ENCODE results near the gene CCDC149. TPM values are rescaled to one million over a fixed set of nuclear protein-coding genes. Genes with fewer than 3 reads are reported as not detected.

CCDC149 gene
- total and polyA plus RNA-seq, 2 of the 8 experiments (the other 6 are each of a cell fraction or from before 2014, with no cell fraction given) = 2.2 to 5.6 TPM

- H2AFZ ChIP-seq (ENCODE audit: low read length) = no peak overlapping the region
- no peak overlapping the region for H4K91ac ChIP-seq (replicated peaks; ENCODE audit: insufficient read length, low read length)
- no peak overlapping the region for H2BK120ac ChIP-seq (replicated peaks; ENCODE audit: low read depth, low read length)
- peaks cover 1 to 18% (median 7%) of the 10 kb centered on the region in 4 experiments; a peak in 5 of 7 replicates for H3K4me1 ChIP-seq (replicated peaks in 1 of 4; ENCODE audit: control insufficient read depth in 3 of 4, insufficient read depth in 4 of 4, low read length in 3 of 4)
- WGBS, 2 experiments (ENCODE audit: extremely low coverage in 1 of 2, insufficient coverage in 1 of 2, insufficient read length in 1 of 2, insufficient replicate concordance in 2 of 2, low coverage in 1 of 2, low lambda C conversion rate in 2 of 2, missing lambda C conversion rate in 1 of 2) = 92% methylated on average over 4 of the region's 4 CpGs; no CpG with 5 or more reads in 1 of the 2 experiments
- H3K4ac ChIP-seq (replicated peaks; ENCODE audit: insufficient read length, low read depth, low read length) = no peak overlapping the region
- no peak overlapping the region for H3K23ac ChIP-seq (ENCODE audit: insufficient read length)
- H4K8ac ChIP-seq (ENCODE audit: extremely low read depth, insufficient read depth, low read length) = no peak overlapping the region
- no peak overlapping the region for H4K5ac ChIP-seq (ENCODE audit: insufficient read length, low read depth, low read length)
- no peak overlapping the region for H3K14ac ChIP-seq (ENCODE audit: insufficient read length)
- H3K79me1 ChIP-seq (ENCODE audit: low read depth, low read length) = no peaks in the 10 kb centered on the region
- H2AK5ac ChIP-seq (ENCODE audit: low read depth, low read length) = no peak overlapping the region
- no peak overlapping the region for H3K4me3 ChIP-seq (ENCODE audit: extremely low read depth in 1 of 4, insufficient read depth in 2 of 4, low read depth in 3 of 4, low read length in 4 of 4)
- H2BK12ac ChIP-seq (ENCODE audit: low read depth, low read length) = no peak overlapping the region
- ChIA-PET CTCF (ENCODE audit: partially characterized antibody) (interaction anchor here (0.8 to 4.5 kb wide), 22 partner anchors 10 to 304 kb away, joined by 3 to 25 read pairs (median 4); no protein-coding TSS in a partner anchor), POLR2A (ENCODE audit: partially characterized antibody) (interaction anchor here (1.9 kb wide), 1 partner anchor 208 kb away, joined by 5 read pairs; the partner anchor contains the start of gene DHX15)
- DNase-seq (ENCODE audit: low read depth in 1 of 2, low spot score in 2 of 2) (peak in 1 of 2 experiments; percentile 6), FAIRE-seq (no peak)
- peaks cover 0 to 7% (median 6%) of the 10 kb centered on the region in 4 experiments; a peak in 5 of 7 replicates for H3K27me3 ChIP-seq (replicated peaks in 1 of 4; ENCODE audit: control insufficient read depth in 3 of 4, extremely low read depth in 1 of 4, insufficient read depth in 3 of 4, low read length in 3 of 4)
- no peak overlapping the region for H3K56ac ChIP-seq (replicated peaks; ENCODE audit: insufficient read length, low read depth, low read length)
- TF ChIP-seq JUND (IDR thresholded peaks at IDR 0.05; ENCODE audit: low read length) (no peak), RXRA (IDR thresholded peaks at IDR 0.05; ENCODE audit: insufficient read depth, low read depth, low read length) (no peak), GTF2F1 (IDR thresholded peaks at IDR 0.05; ENCODE audit: borderline replicate concordance, low read depth, low read length) (no peak), SRF (IDR thresholded peaks at IDR 0.05; ENCODE audit: low read depth, low read length) (no peak), TAF7 (optimal IDR thresholded peaks at IDR 0.05; ENCODE audit: borderline replicate concordance, low read depth, low read length) (no peak), USF2 (IDR thresholded peaks at IDR 0.05; ENCODE audit: low read length) (no peak)
- H3K23me2 ChIP-seq (ENCODE audit: low read depth, low read length) = peaks cover 5% of the 10 kb centered on the region; the same call in 1 of the 2 replicates
- H3K79me2 ChIP-seq (ENCODE audit: control insufficient read depth in 1 of 2, insufficient read depth in 2 of 2, low read length in 2 of 2) = no peaks in the 10 kb centered on the region
- H4K20me1 ChIP-seq (replicated peaks in 1 of 2; ENCODE audit: control insufficient read depth in 1 of 2, insufficient read depth in 2 of 2, low read length in 2 of 2) = no peaks in the 10 kb centered on the region
- H3K9ac ChIP-seq (replicated peaks in 1 of 4; ENCODE audit: extremely low read depth in 1 of 4, low read depth in 3 of 4, low read length in 3 of 4) = no peak overlapping the region
- no peak overlapping the region for H2BK15ac ChIP-seq (ENCODE audit: low read length)
- no peak overlapping the region for H3K18ac ChIP-seq (ENCODE audit: extremely low read depth, low read length)
- no peak overlapping the region for H2BK20ac ChIP-seq (ENCODE audit: low read length)
- H3K27ac ChIP-seq (ENCODE audit: low read depth, low read length) = no peak overlapping the region
- no peaks in the 10 kb centered on the region for H3K36me3 ChIP-seq (ENCODE audit: control insufficient read depth in 2 of 4, insufficient read depth in 4 of 4, low read length in 3 of 4)
- no peak overlapping the region for H2BK5ac ChIP-seq (ENCODE audit: low read depth, low read length)
- H3K4me2 ChIP-seq (ENCODE audit: insufficient read depth in 1 of 2, low read depth in 2 of 2, low read length in 2 of 2) = no peak overlapping the region
- H3K9me3 ChIP-seq (ENCODE audit: insufficient read depth in 2 of 2, low read depth in 1 of 2, low read length in 1 of 2) = no peaks in the 10 kb centered on the region
These were observed 120.3 kb downstream of the CCDC149 start for GRCh38 chr4:24792552-24792951.
